Body of pancreas (tissue), 4 donors: ENCODE results near the gene ATP11A.

Experiments
- CTCF ChIP-seq, 7 experiments: fragments of 450-650 bp in 4 of 7; fragments of 200-600 bp in 3 of 7; sonication (generic) in 3 of 7; IDR thresholded peaks; one replicate each; pipeline ENCODE4 v1.5.1; 2016 to 2019; ENCODE audit warnings: antibody characterized with exemption in 7 of 7
- POLR2A ChIP-seq, 3 donors: fragments of 450-650 bp; IDR thresholded peaks; one replicate each; pipeline ENCODE4 v1.6.1; 2016; ENCODE audit warnings: antibody characterized with exemption in 3 of 3, mild to moderate bottlenecking in 2 of 3

- TF ChIP-seq CTCF (IDR thresholded peaks at IDR 0.05) (no peak), POLR2A (IDR thresholded peaks at IDR 0.05) (no peak)
These were observed 9.0 kb upstream of the ATP11A start for GRCh38 chr13:112680741-112681360.
